GM21786 (cell line): ENCODE measurements around the gene TNFSF10.
A peak's percentile ranks its signal among the peaks of the same experiment; 100 is the strongest.
"Not testable (repeated sequence)": the region's sequence is repeated elsewhere in the genome, so short reads cannot be mapped to it uniquely, and the experiment has no call there.

Experiments used
- ATAC-seq: cut with Tn5 transposase; IDR thresholded peaks from one replicate; pipeline ENCODE4 v1.9.1; 2021; ENCODE audit not compliant: unreplicated experiment

Gene TNFSF10

GRCh38 chr3:172518929-172519640, 4.1 kb downstream of the TNFSF10 start:
- no peak for ATAC-seq

- no peak for ATAC-seq
Observed at GRCh38 chr3:172517859-172518466, 5.3 kb downstream of the TNFSF10 start.

GRCh38 chr3:172516318-172517214, 6.7 kb downstream of the TNFSF10 start:
- peak; percentile 32 for ATAC-seq

- ATAC-seq: no peak
Observed at GRCh38 chr3:172515130-172515918, 7.9 kb downstream of the TNFSF10 start.

- ATAC-seq: no peak
Observed at GRCh38 chr3:172514678-172515077, 8.6 kb downstream of the TNFSF10 start.

GRCh38 chr3:172513488-172513887, 9.7 kb downstream of the TNFSF10 start:
- ATAC-seq: no peak

GRCh38 chr3:172511783-172512762, 11.2 kb downstream of the TNFSF10 start:
- peak; percentile 60 for ATAC-seq

- ATAC-seq: no peak
Observed at GRCh38 chr3:172506094-172506493, 17.1 kb downstream of the TNFSF10 start.

GRCh38 chr3:172501540-172501939, 21.7 kb downstream of the TNFSF10 start:
- no peak for ATAC-seq

GRCh38 chr3:172490198-172490669, 33.0 kb downstream of the TNFSF10 start:
- not testable (repeated sequence) for ATAC-seq

GRCh38 chr3:172478116-172478515, 45.1 kb downstream of the TNFSF10 start:
- peak; percentile 39 for ATAC-seq

GRCh38 chr3:172476347-172476746, 46.9 kb downstream of the TNFSF10 start:
- ATAC-seq: no peak

- ATAC-seq: no peak
Observed at GRCh38 chr3:172475703-172476102, 47.5 kb downstream of the TNFSF10 start.

GRCh38 chr3:172471903-172472302, 51.3 kb downstream of the TNFSF10 start:
- no peak for ATAC-seq

GRCh38 chr3:172470588-172470987, 52.6 kb downstream of the TNFSF10 start:
- ATAC-seq: no peak

GRCh38 chr3:172467170-172467824, 55.9 kb downstream of the TNFSF10 start:
- no peak for ATAC-seq

GRCh38 chr3:172466553-172467130, 56.6 kb downstream of the TNFSF10 start:
- no peak for ATAC-seq

GRCh38 chr3:172465281-172465680, 57.9 kb downstream of the TNFSF10 start:
- ATAC-seq: no peak

- no peak for ATAC-seq
Observed at GRCh38 chr3:172464306-172464705, 58.9 kb downstream of the TNFSF10 start.
